ENCODE measurements around the gene NDUFV2. TPM values are rescaled to one million over a fixed set of nuclear protein-coding genes. Genes with fewer than 3 reads are reported as not detected.

The NDUFV2 gene
- total RNA-seq, 1 experiment from 2014 or later = 229 TPM

DNA sequence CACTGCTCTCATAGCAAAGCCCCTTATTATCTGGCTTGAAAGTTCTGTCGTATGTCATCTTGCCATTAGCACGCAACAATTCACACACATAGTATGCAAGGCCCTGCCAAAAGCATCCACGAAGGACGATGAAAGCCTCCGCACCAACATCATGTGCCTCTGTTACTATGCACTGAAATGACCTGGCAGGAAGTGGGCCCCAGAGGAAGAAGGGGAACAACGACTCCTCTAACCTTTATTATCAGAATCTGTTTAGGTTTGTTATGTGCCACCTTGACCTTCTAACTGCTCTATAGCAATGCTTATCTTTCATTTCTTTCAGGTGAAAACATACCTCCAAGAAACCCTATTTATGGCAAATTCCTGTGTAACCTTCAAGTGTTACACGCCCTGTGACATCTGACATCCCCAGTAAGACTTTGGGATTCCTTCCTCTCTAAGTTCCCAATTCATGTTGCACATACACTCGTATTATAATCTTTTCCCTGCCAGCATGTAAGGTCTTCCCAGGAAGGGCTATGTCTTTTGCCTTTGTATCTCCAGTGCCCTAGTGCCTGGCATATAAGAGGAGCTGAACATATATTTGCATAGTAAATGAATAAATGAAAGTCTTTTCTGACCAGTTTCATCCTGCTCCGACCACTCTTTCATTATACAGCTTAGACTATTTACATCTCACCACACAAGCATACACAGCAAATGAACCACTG, 7.0 kb upstream of the NDUFV2 start:
- Histone ChIP-seq H3K9me3 (replicated peaks) (no peaks in the 10 kb centered on the region), H3K4me1 (replicated peaks) (peaks cover 36% of the 10 kb centered on the region), H3K36me3 (no peaks in the 10 kb centered on the region), H3K27ac (peak overlapping the region; percentile 98), H3K27me3 (replicated peaks) (no peaks in the 10 kb centered on the region), H3K4me3 (no peak overlapping the region)
- peak in 1 of 2 experiments; percentile 19 for DNase-seq (ENCODE audit: low read depth in 1 of 2, low spot score in 2 of 2)

GRCh38 chr18:9096007-9096371, 6.5 kb upstream of the NDUFV2 start:
- Histone ChIP-seq H3K27ac (peak overlapping the region; percentile 98), H3K9me3 (replicated peaks) (no peaks in the 10 kb centered on the region), H3K36me3 (no peaks in the 10 kb centered on the region), H3K27me3 (replicated peaks) (no peaks in the 10 kb centered on the region), H3K4me3 (no peak overlapping the region), H3K4me1 (replicated peaks) (peaks cover 36% of the 10 kb centered on the region)
- DNase-seq (ENCODE audit: low read depth in 1 of 2, low spot score in 2 of 2) = no peak

- H3K36me3 ChIP-seq = no peaks in the 10 kb centered on the region
- no peak for DNase-seq (ENCODE audit: low read depth in 1 of 2, low spot score in 2 of 2)
- H3K4me1 ChIP-seq (replicated peaks) = peaks cover 42% of the 10 kb centered on the region
- no peak overlapping the region for H3K4me3 ChIP-seq
- no peaks in the 10 kb centered on the region for H3K27me3 ChIP-seq (replicated peaks)
- H3K9me3 ChIP-seq (replicated peaks) = no peaks in the 10 kb centered on the region
- H3K27ac ChIP-seq = no peak overlapping the region
Observed at GRCh38 chr18:9096685-9097084, 5.8 kb upstream of the NDUFV2 start.

DNA sequence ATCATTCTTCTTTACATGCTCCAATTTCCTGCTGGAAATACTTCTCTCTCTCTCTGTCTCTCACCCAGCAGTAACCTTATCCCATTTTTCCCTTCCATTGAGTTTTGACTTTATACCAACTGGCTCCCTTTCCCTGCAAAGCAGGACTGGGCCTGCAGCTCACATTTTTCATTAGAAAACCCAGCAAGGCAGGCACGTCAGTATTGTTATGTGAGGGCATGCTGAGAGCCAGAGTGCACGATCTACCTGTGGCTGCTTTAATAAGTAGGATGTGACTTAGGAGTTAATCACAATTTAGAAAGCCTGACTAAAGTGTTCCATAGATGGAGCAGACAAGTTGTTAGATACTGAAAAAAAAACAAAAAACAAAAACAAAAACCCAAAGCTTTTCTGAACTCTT, 5.2 kb upstream of the NDUFV2 start:
- H3K27ac ChIP-seq = no peak overlapping the region
- H3K4me3 ChIP-seq = no peak overlapping the region
- no peak for DNase-seq (ENCODE audit: low read depth in 1 of 2, low spot score in 2 of 2)
- no peaks in the 10 kb centered on the region for H3K27me3 ChIP-seq (replicated peaks)
- peaks cover 44% of the 10 kb centered on the region for H3K4me1 ChIP-seq (replicated peaks)
- no peaks in the 10 kb centered on the region for H3K36me3 ChIP-seq
- no peaks in the 10 kb centered on the region for H3K9me3 ChIP-seq (replicated peaks)

DNA sequence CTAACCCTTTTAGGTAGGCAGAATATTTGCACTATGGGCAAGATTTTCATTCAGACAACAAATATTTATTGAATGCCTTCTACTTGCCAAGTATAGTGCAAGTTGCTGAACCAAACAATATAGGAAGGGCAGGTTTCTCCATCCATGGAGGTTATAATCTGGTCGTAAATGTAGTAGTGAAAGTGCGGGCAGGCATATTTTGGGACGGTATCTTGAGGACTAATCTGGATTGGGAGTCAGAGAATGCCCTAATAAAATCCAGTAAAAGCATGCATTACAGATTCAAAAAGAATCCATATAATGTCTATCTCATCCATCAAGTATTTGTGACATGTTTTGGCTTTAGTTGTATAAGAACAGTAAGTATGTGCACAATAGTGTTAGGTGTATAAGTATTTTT, 1.7 kb upstream of the NDUFV2 start:
- peaks cover 35% of the 10 kb centered on the region for H3K4me1 ChIP-seq (replicated peaks)
- H3K27ac ChIP-seq = no peak overlapping the region
- no peak overlapping the region for H3K4me3 ChIP-seq
- no peaks in the 10 kb centered on the region for H3K9me3 ChIP-seq (replicated peaks)
- H3K36me3 ChIP-seq = peaks cover 20% of the 10 kb centered on the region
- H3K27me3 ChIP-seq (replicated peaks) = no peaks in the 10 kb centered on the region
- DNase-seq (ENCODE audit: low read depth in 1 of 2, low spot score in 2 of 2) = no peak

DNA sequence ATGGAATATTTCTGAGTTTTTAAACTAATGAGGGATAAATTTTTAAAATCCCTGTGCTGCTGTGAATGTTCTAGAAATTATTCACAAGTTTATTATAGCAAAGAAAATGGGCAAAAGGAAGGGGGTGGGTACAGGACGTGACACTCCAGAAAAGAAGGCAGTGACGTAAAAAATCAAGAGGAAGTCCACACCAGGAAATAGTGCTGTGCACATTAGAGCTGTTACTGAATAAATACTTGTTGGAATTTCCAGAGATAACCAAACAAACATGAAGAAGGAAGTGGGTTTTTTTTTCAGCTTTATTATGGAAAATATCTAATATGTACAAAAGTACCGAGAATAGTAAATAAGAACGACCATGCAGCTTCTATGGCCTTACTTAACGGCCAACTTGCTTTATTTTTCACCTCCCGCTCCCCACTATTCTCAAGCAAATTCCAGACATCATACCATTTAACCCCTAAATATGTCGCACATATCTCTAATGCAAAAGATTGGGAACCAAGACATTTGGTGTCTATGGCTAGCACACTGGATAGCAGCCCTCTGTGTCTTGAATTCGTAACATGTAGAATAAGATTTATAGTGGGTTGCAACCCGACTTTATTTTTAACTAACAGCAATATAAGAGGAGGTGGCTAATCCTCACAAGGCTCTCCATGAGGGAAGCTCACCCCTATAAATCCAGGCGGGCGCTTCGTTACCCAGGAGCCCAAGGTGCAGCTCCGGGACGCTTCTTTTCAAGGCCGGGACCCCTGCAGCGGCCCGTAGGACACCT, 580 bp upstream of the NDUFV2 start:
- Histone ChIP-seq H3K4me1 (replicated peaks) (peaks cover 38% of the 10 kb centered on the region), H3K4me3 (peak overlapping the region; percentile 66), H3K27ac (peak overlapping the region; percentile 79), H3K27me3 (replicated peaks) (no peaks in the 10 kb centered on the region), H3K36me3 (peaks cover 22% of the 10 kb centered on the region), H3K9me3 (replicated peaks) (no peaks in the 10 kb centered on the region)
- peak in 1 of 2 experiments; percentile 79 for DNase-seq (ENCODE audit: low read depth in 1 of 2, low spot score in 2 of 2)

DNA sequence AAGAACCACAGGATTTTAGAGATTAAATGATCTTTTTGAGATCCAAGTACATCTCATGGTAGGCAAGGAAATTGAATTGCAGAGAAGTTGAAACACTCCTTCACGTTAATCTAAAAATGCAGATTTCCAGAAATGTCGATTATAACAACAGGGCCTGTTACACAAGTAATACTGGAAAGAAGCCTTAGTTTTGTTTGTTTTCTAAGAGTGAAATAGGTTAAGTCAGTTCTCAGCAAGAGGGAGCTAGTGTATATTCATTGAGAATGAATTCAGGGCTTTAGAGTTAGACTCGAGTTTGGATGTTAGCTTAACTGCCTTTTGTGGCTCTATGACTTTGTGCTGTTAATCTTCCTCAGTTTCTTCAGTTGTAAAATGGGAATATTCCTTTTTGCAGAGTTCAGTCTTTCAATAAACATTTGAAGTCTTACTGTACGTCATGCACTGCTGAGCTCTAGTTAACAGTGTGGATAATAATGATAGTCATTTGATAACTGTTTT, 926 bp downstream of the NDUFV2 start:
- Histone ChIP-seq H3K36me3 (peaks cover 29% of the 10 kb centered on the region), H3K4me3 (peak overlapping the region; percentile 66), H3K4me1 (replicated peaks) (peaks cover 46% of the 10 kb centered on the region), H3K27me3 (replicated peaks) (no peaks in the 10 kb centered on the region), H3K9me3 (replicated peaks) (no peaks in the 10 kb centered on the region), H3K27ac (peak overlapping the region; percentile 68)
- peak in 1 of 2 experiments; percentile 49 for DNase-seq (ENCODE audit: low read depth in 1 of 2, low spot score in 2 of 2)

- Histone ChIP-seq H3K27ac (no peak overlapping the region), H3K9me3 (replicated peaks) (no peaks in the 10 kb centered on the region), H3K27me3 (replicated peaks) (no peaks in the 10 kb centered on the region), H3K4me1 (replicated peaks) (peaks cover 54% of the 10 kb centered on the region), H3K36me3 (peaks cover 32% of the 10 kb centered on the region), H3K4me3 (peak overlapping the region; percentile 66)
- peak in 1 of 2 experiments; percentile 11 for DNase-seq (ENCODE audit: low read depth in 1 of 2, low spot score in 2 of 2)
Observed at GRCh38 chr18:9104244-9104901, 1.9 kb downstream of the NDUFV2 start.

GRCh38 chr18:9105420-9105819, 2.9 kb downstream of the NDUFV2 start:
- Histone ChIP-seq H3K27me3 (replicated peaks) (no peaks in the 10 kb centered on the region), H3K4me3 (no peak overlapping the region), H3K4me1 (replicated peaks) (peaks cover 62% of the 10 kb centered on the region), H3K9me3 (replicated peaks) (no peaks in the 10 kb centered on the region), H3K36me3 (peaks cover 42% of the 10 kb centered on the region), H3K27ac (no peak overlapping the region)
- no peak for DNase-seq (ENCODE audit: low read depth in 1 of 2, low spot score in 2 of 2)

DNA sequence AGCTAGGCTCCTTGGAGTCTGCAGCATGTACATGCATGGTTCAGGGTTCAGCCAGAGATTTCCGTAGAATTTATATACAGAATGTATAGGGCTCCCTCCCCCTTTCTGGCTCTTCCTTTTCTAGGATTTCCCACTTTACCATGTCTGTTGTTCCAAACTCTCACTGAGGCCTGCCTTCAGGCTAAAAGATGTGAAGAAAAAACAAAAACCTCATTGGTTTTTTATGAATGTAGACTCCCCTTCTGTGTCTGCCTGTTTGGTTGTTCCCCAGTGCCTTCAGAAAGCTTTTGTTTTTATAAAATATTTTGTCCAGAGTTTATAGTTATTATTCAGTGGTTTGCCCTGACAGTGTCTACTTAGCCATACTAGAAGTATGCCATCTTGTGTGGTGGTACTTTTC, 3.6 kb downstream of the NDUFV2 start:
- no peak for DNase-seq (ENCODE audit: low read depth in 1 of 2, low spot score in 2 of 2)
- Histone ChIP-seq H3K9me3 (replicated peaks) (no peaks in the 10 kb centered on the region), H3K27me3 (replicated peaks) (no peaks in the 10 kb centered on the region), H3K4me3 (no peak overlapping the region), H3K27ac (no peak overlapping the region), H3K36me3 (peaks cover 46% of the 10 kb centered on the region), H3K4me1 (replicated peaks) (peaks cover 62% of the 10 kb centered on the region)

DNA sequence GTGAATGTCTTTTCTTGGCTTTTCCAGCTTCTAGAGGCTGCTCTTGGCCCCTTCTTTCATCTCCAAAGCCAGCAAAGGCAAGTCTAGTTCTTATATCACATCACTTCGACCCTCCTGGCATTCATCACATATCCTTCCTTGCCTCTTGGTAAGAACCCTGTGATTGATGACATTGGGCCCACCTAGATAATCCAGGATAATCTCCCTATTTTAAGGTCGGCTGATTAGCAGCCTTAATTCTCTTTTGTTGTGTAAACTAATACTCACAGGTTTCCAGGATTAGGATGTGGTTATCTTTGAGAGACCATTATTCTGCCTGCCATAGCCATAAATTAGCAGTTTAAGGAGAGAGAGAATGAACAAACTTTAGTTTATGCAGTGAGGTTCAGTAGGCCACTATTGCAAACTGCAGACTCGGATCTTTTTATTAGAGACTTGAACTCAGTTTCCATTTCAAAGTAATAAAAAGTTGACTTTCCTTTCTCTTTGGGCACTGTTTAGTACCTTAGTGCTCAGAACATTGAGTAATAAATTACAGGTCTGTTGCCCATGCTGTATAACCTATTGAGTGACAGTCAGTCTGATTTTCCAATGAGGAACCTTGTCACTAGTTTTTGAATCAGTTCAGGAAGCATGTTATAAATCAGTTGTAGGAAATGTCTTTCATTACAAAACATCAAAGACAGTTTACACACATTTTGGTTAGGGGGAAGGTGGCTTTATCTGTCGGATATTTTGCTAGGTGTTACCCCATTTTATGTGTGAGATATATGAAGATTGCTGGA, 4.5 kb downstream of the NDUFV2 start:
- H3K27ac ChIP-seq = no peak overlapping the region
- H3K4me3 ChIP-seq = no peak overlapping the region
- H3K36me3 ChIP-seq = peaks cover 49% of the 10 kb centered on the region

DNA sequence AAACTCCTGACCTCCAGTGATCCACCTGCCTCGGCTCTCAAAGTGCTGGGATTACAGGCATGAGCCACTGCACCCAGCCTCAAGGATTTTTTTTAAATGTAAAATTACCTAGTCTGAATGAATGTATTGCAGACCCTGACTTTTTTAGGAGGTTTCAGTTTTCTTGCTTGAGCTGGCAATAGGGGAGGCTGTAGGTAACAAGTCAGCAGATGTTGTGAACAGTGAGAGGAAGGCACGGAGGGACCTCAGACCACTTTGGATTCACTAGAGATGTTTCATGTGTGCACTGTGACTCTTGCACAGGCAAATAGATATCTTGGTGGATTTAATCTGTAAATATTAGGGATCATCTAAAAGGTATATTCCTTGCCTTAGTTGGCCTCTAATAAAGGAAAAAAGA, 6.4 kb downstream of the NDUFV2 start:
- peaks cover 49% of the 10 kb centered on the region for H3K4me1 ChIP-seq (replicated peaks)
- H3K27me3 ChIP-seq (replicated peaks) = no peaks in the 10 kb centered on the region
- H3K4me3 ChIP-seq = no peak overlapping the region
- peaks cover 45% of the 10 kb centered on the region for H3K36me3 ChIP-seq
- no peak for DNase-seq (ENCODE audit: low read depth in 1 of 2, low spot score in 2 of 2)
- peak overlapping the region; percentile 26; the same call in 1 of the 2 replicates for H3K27ac ChIP-seq
- H3K9me3 ChIP-seq (replicated peaks) = no peaks in the 10 kb centered on the region

More for the DNA sequence above, 4.5 kb downstream of the NDUFV2 start:
- H3K27me3 ChIP-seq (replicated peaks) = no peaks in the 10 kb centered on the region
- DNase-seq (ENCODE audit: low read depth in 1 of 2, low spot score in 2 of 2) = no peak
- no peaks in the 10 kb centered on the region for H3K9me3 ChIP-seq (replicated peaks)
- peaks cover 54% of the 10 kb centered on the region for H3K4me1 ChIP-seq (replicated peaks)

DNA sequence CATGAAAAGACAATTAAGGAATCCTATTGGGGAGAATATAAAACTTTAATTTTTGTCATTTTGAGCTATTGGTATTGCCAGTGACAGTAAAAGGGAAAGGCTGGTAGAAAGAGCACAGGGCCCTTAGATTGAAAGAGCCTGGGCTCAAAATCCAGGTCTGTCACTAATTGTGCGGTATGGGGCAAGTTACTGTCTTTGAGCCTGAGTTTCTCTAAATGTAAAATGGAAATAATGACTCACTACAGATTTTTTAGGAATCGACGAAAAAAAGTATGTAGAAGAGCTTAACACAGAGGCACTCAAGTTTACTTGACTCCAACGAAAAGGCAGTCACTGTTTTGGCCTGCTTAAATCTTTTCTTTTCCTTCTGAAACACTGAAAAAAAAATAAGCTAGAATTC, 7.0 kb downstream of the NDUFV2 start:
- peak overlapping the region; percentile 26 for H3K27ac ChIP-seq
- no peak overlapping the region for H3K4me3 ChIP-seq
- peaks cover 40% of the 10 kb centered on the region for H3K36me3 ChIP-seq
- no peaks in the 10 kb centered on the region for H3K9me3 ChIP-seq (replicated peaks)
- no peaks in the 10 kb centered on the region for H3K27me3 ChIP-seq (replicated peaks)
- peaks cover 45% of the 10 kb centered on the region for H3K4me1 ChIP-seq (replicated peaks)
- DNase-seq (ENCODE audit: low read depth in 1 of 2, low spot score in 2 of 2) = peak in 1 of 2 experiments; percentile 26
